Adrenal gland (tissue), 12 donors: ENCODE data around the gene RETREG3. TPM values are rescaled to one million over a fixed set of nuclear protein-coding genes. Genes with fewer than 3 reads are reported as not detected.

Source experiments
- DNase-seq, 7 donors: peaks; one replicate each; pipeline ENCODE4 v3.0.0-alpha.2; 2019 to 2020
- H3K27ac ChIP-seq, 5 donors: fragments of 200-600 bp; sonication (generic) in 4 of 5; 1 replicate in 3 of 5; 2 replicates in 2 of 5; pipeline versions ENCODE4 v1.5.1 to v1.8.0; 2016 to 2020; ENCODE audit warnings: mild to moderate bottlenecking in 1 of 5
- H3K27me3 ChIP-seq: fragments of 200-600 bp; 2 replicates; pipeline ENCODE4 v1.8.0; 2021
- H3K36me3 ChIP-seq, 2 donors: fragments of 200-600 bp; replicated peaks in 1 of 2; 1 replicate in 1 of 2; 2 replicates in 1 of 2; pipeline versions ENCODE4 v1.5.1 to v1.8.0; 2018 to 2022
- H3K4me1 ChIP-seq, 2 donors: fragments of 200-600 bp; replicated peaks in 1 of 2; 1 replicate in 1 of 2; 2 replicates in 1 of 2; pipeline versions ENCODE4 v1.5.1 to v1.8.0; 2018 to 2021
- H3K4me3 ChIP-seq, 4 donors: fragments of 200-600 bp; sonication (generic) in 3 of 4; one replicate each; pipeline ENCODE4 v1.5.1; 2016 to 2018
- H3K9me3 ChIP-seq, 3 donors: fragments of 200-600 bp; sonication (generic) in 1 of 3; replicated peaks in 1 of 3; 1 replicate in 2 of 3; 2 replicates in 1 of 3; pipeline versions ENCODE4 v1.5.1 to v1.8.0; 2016 to 2021
- CTCF ChIP-seq, 6 experiments: fragments of 450-650 bp in 4 of 6; fragments of 200-600 bp in 2 of 6; sonication (generic) in 1 of 6; IDR thresholded peaks; 1 replicate in 5 of 6; 2 replicates in 1 of 6; pipeline versions ENCODE4 v1.5.1 to v1.8.0; 2016 to 2021; ENCODE audit warnings: antibody characterized with exemption in 6 of 6, mild to moderate bottlenecking in 2 of 6, moderate library complexity in 1 of 6
- POLR2A ChIP-seq, 2 donors: fragments of 450-650 bp; IDR thresholded peaks; one replicate each; pipeline ENCODE4 v1.6.1; 2017; ENCODE audit warnings: antibody characterized with exemption in 2 of 2, mild to moderate bottlenecking in 2 of 2, moderate library complexity in 1 of 2
- WGBS, 4 donors: extraction: QIAGEN DNeasy Blood & Tissue Kit in 2 of 4; methylation state at CpG; one replicate each; pipeline versions ENCODE4 v1.1.5 to v1.1.7; 2013 to 2017; 5-methylcytosine and 5-hydroxymethylcytosine counted together
- intact Hi-C, 2 donors: fragments of 100-400 bp; cut with DNase I; formaldehyde crosslinking; loops; one replicate each; pipeline versions ENCODE4 v1.14.1 to v1.15.0; 2022 to 2023
- polyA plus RNA-seq, 3 donors: library from polyadenylated mRNA; stranded (reverse); fragments of 200-250 nt in 2 of 3; fragments of 350-450 nt in 1 of 3; fragmentation: Illumina TruSeq in 1 of 3; extraction: RNeasy Lipid Tissue Mini Kit (QIAGEN cat#74804) in 1 of 3; gene quantifications; one replicate each; pipeline ENCODE4 v1.2.3, GENCODE V29; 2013 to 2014
- total RNA-seq, 9 donors: library from RNA; depleted of rRNA in 4 of 9; stranded (reverse); fragments of >200 nt in 4 of 9; fragments of 120-200 nt in 1 of 9; fragmentation: NEBNext Ultra II Directional in 1 of 9; extraction: Animal tissue kit (Norgen Biotek cat#: 25700) in 1 of 9; gene quantifications; one replicate each; pipeline versions ENCODE4 v1.1.0 to v1.2.4, GENCODE V29; 2013 to 2023
- donor health status: healthy with polysubstance abuse.
- donor health status: Bipolar disorder and iron deficiency.
- donor health status: DM: yes; HTN: yes; CAD: no.
- donor health status: DM: no; HTN: no; CAD: no.
- donor health status: DM: no; HTN: no; CAD: no.
- donor health status: DM: yes; HTN: yes; CAD: no.

RETREG3 gene
- total and polyA plus RNA-seq, 12 donors: 27.1 to 167 (median 72.1) TPM

DNA sequence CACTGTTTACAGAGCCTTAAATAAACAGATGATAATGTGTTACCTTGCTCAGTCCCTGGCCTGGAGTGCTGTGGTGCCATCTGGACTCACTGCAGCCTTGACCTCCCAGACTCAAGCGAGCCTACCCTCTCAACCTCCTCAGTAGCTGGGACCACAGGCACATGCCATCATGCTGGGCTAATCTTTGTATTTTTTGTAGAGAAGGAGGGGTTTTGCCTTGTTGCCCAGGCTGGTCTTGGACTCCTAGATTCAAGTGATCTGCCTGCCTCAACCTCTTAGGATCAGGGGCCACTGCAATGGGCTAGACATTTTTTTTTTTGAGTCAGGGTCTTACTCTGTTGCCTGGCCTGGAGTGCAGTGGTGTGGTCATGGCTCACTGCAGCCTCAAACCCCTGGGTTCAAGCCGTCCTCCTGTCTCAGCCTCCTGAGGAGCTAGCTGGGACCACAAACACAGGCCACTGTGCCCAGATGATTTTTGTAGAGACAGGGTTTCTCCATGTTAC, 78.2 kb downstream of the RETREG3 start:
- Histone ChIP-seq H3K9me3 (no peaks in the 10 kb centered on the region), H3K4me3 (no peak overlapping the region), H3K27me3 (no peaks in the 10 kb centered on the region), H3K27ac (peak overlapping the region in 3 of 5 donors; percentile 69 to 95 (median 81)), H3K4me1 (peaks cover 16 to 33% of the 10 kb centered on the region in 2 donors), H3K36me3 (no peaks in the 10 kb centered on the region)
- TF ChIP-seq CTCF (IDR thresholded peaks at IDR 0.05) (no peak), POLR2A (IDR thresholded peaks at IDR 0.05) (no peak)
- WGBS, 4 donors: 43 to 84% (median 68%) methylated on average over 2 of the region's 2 CpGs
- peak in 1 of 7 donors; percentile 23 for DNase-seq
- intact Hi-C loops: no loop called here

Other genes with a start within 250 kb of the RETREG3 start
- 100 to 1,000 TPM in 8 of 9 donors, 10 to 100 TPM in 1; 31.0 to 282 (median 187) TPM for gene STAT3, start 220.9 kb downstream of the RETREG3 start, total RNA-seq
- gene STAT3, start 220.9 kb downstream of the RETREG3 start, polyA plus RNA-seq: 100 to 1,000 TPM in 1 of 3 donors, 10 to 100 TPM in 2; 49.0 to 132 (median 49.3) TPM
- 100 to 1,000 TPM in 7 of 9 donors, 10 to 100 TPM in 2; 13.1 to 206 (median 161) TPM for gene CAVIN1, start 186.1 kb downstream of the RETREG3 start, total RNA-seq
- 100 to 1,000 TPM in 1 of 3 donors, 10 to 100 TPM in 2; 37.0 to 103 (median 79.8) TPM for gene CAVIN1, start 186.1 kb downstream of the RETREG3 start, polyA plus RNA-seq
- 100 to 1,000 TPM in 3 of 9 donors, 10 to 100 TPM in 6; 42.9 to 126 (median 94.8) TPM for gene ATP6V0A1, start 150.5 kb downstream of the RETREG3 start, total RNA-seq
- gene ATP6V0A1, start 150.5 kb downstream of the RETREG3 start, polyA plus RNA-seq: 100 to 1,000 TPM in 1 of 3 donors, 10 to 100 TPM in 2; 61.6 to 126 (median 81.6) TPM
- gene NAGLU, start 73.1 kb downstream of the RETREG3 start, total RNA-seq: 100 to 1,000 TPM in 1 of 9 donors, 10 to 100 TPM in 8; 32.9 to 115 (median 64.3) TPM
- gene NAGLU, start 73.1 kb downstream of the RETREG3 start, polyA plus RNA-seq: 10 to 100 TPM; 12.4 to 47.4 (median 39.5) TPM
- 1 to 10 TPM in 8 of 9 donors, under 1 TPM in 1; 0.60 to 3.0 (median 1.9) TPM for gene HSD17B1, start 56.5 kb downstream of the RETREG3 start, total RNA-seq
- 1 to 10 TPM in 2 of 3 donors, under 1 TPM in 1; 0.22 to 7.6 (median 3.6) TPM for gene HSD17B1, start 56.5 kb downstream of the RETREG3 start, polyA plus RNA-seq
- 100 to 1,000 TPM in 4 of 9 donors, 10 to 100 TPM in 5; 46.8 to 148 (median 67.8) TPM for gene COASY, start 47.2 kb downstream of the RETREG3 start, total RNA-seq
- gene COASY, start 47.2 kb downstream of the RETREG3 start, polyA plus RNA-seq: 100 to 1,000 TPM in 2 of 3 donors, 10 to 100 TPM in 1; 65.5 to 192 (median 130) TPM
- gene MLX, start 42.3 kb downstream of the RETREG3 start, total RNA-seq: 10 to 100 TPM; 34.2 to 58.8 (median 47.0) TPM
- gene MLX, start 42.3 kb downstream of the RETREG3 start, polyA plus RNA-seq: 10 to 100 TPM; 46.0 to 95.0 (median 52.6) TPM
- gene PSMC3IP, start 31.6 kb downstream of the RETREG3 start, total RNA-seq: 1 to 10 TPM in 8 of 9 donors, not detected in 1; 1.2 to 7.7 (median 1.9) TPM
- 1 to 10 TPM; 3.1 to 3.9 (median 3.5) TPM for gene PSMC3IP, start 31.6 kb downstream of the RETREG3 start, polyA plus RNA-seq
- gene TUBG1, start 309 bp upstream of the RETREG3 start, total RNA-seq: 10 to 100 TPM; 22.9 to 90.0 (median 39.2) TPM
- gene TUBG1, start 309 bp upstream of the RETREG3 start, polyA plus RNA-seq: 10 to 100 TPM; 30.5 to 70.3 (median 40.3) TPM
- 10 to 100 TPM; 14.5 to 63.9 (median 43.7) TPM for gene TUBG2, start 49.9 kb upstream of the RETREG3 start, total RNA-seq
- gene TUBG2, start 49.9 kb upstream of the RETREG3 start, polyA plus RNA-seq: 10 to 100 TPM; 19.3 to 65.1 (median 49.6) TPM
- gene PLEKHH3, start 67.6 kb upstream of the RETREG3 start, total RNA-seq: 10 to 100 TPM in 8 of 9 donors, 1 to 10 TPM in 1; 7.8 to 63.7 (median 45.3) TPM
- gene PLEKHH3, start 67.6 kb upstream of the RETREG3 start, polyA plus RNA-seq: 10 to 100 TPM in 2 of 3 donors, 1 to 10 TPM in 1; 1.8 to 73.2 (median 49.6) TPM
- 1 to 10 TPM in 6 of 9 donors, under 1 TPM in 3; 0.39 to 7.9 (median 3.3) TPM for gene CCR10, start 72.5 kb upstream of the RETREG3 start, total RNA-seq
- gene CCR10, start 72.5 kb upstream of the RETREG3 start, polyA plus RNA-seq: 1 to 10 TPM in 2 of 3 donors, under 1 TPM in 1; 0.31 to 3.6 (median 1.7) TPM
- 10 to 100 TPM in 2 of 9 donors, 1 to 10 TPM in 7; 1.8 to 31.9 (median 4.0) TPM for gene CNTNAP1, start 73.2 kb upstream of the RETREG3 start, total RNA-seq
- gene CNTNAP1, start 73.2 kb upstream of the RETREG3 start, polyA plus RNA-seq: 10 to 100 TPM in 1 of 3 donors, 1 to 10 TPM in 2; 1.6 to 12.5 (median 5.7) TPM
- gene EZH1, start 135.7 kb upstream of the RETREG3 start, total RNA-seq: 10 to 100 TPM; 17.6 to 49.1 (median 35.3) TPM
- gene EZH1, start 135.7 kb upstream of the RETREG3 start, polyA plus RNA-seq: 10 to 100 TPM; 23.6 to 29.4 (median 23.8) TPM
- 10 to 100 TPM in 7 of 9 donors, 1 to 10 TPM in 2; 4.6 to 35.4 (median 16.1) TPM for gene RAMP2, start 151.9 kb upstream of the RETREG3 start, total RNA-seq
- gene RAMP2, start 151.9 kb upstream of the RETREG3 start, polyA plus RNA-seq: 10 to 100 TPM; 23.1 to 67.5 (median 37.9) TPM
- gene VPS25, start 164.1 kb upstream of the RETREG3 start, total RNA-seq: 100 to 1,000 TPM in 1 of 9 donors, 10 to 100 TPM in 8; 43.2 to 135 (median 52.6) TPM
- 10 to 100 TPM; 25.7 to 63.4 (median 37.0) TPM for gene VPS25, start 164.1 kb upstream of the RETREG3 start, polyA plus RNA-seq
- gene WNK4, start 171.2 kb upstream of the RETREG3 start, total RNA-seq: under 1 TPM in 4 of 9 donors, not detected in 5; 0.18 to 0.46 (median 0.30) TPM
- under 1 TPM; 0.05 to 0.08 (median 0.07) TPM for gene WNK4, start 171.2 kb upstream of the RETREG3 start, polyA plus RNA-seq
- 100 to 1,000 TPM in 3 of 9 donors, 10 to 100 TPM in 6; 65.3 to 231 (median 84.8) TPM for gene COA3, start 189.3 kb upstream of the RETREG3 start, total RNA-seq
- gene COA3, start 189.3 kb upstream of the RETREG3 start, polyA plus RNA-seq: 10 to 100 TPM; 55.6 to 98.2 (median 91.1) TPM
- gene CNTD1, start 189.5 kb upstream of the RETREG3 start, total RNA-seq: 1 to 10 TPM in 2 of 9 donors, under 1 TPM in 2, not detected in 5; 0.28 to 8.2 (median 0.96) TPM
- under 1 TPM; 0.24 to 0.32 (median 0.27) TPM for gene CNTD1, start 189.5 kb upstream of the RETREG3 start, polyA plus RNA-seq
- gene BECN1, start 214.9 kb upstream of the RETREG3 start, total RNA-seq: 100 to 1,000 TPM in 5 of 9 donors, 10 to 100 TPM in 4; 70.1 to 235 (median 104) TPM
- 10 to 100 TPM; 27.0 to 76.6 (median 33.1) TPM for gene BECN1, start 214.9 kb upstream of the RETREG3 start, polyA plus RNA-seq
- gene PSME3, start 224.0 kb upstream of the RETREG3 start, total RNA-seq: 100 to 1,000 TPM in 3 of 9 donors, 10 to 100 TPM in 6; 45.8 to 136 (median 85.1) TPM
- 100 to 1,000 TPM in 1 of 3 donors, 10 to 100 TPM in 2; 18.5 to 149 (median 25.4) TPM for gene PSME3, start 224.0 kb upstream of the RETREG3 start, polyA plus RNA-seq
- 1 to 10 TPM in 6 of 9 donors, under 1 TPM in 3; 0.60 to 2.2 (median 1.4) TPM for gene AOC2, start 235.2 kb upstream of the RETREG3 start, total RNA-seq
- 1 to 10 TPM in 2 of 3 donors, under 1 TPM in 1; 0.95 to 1.6 (median 1.4) TPM for gene AOC2, start 235.2 kb upstream of the RETREG3 start, polyA plus RNA-seq
- 100 to 1,000 TPM in 2 of 9 donors, 10 to 100 TPM in 7; 21.6 to 133 (median 83.7) TPM for gene AOC3, start 241.8 kb upstream of the RETREG3 start, total RNA-seq
- gene AOC3, start 241.8 kb upstream of the RETREG3 start, polyA plus RNA-seq: 10 to 100 TPM; 32.4 to 63.9 (median 59.7) TPM